ENCODE data around the gene OPCML.

OPCML gene

DNA sequence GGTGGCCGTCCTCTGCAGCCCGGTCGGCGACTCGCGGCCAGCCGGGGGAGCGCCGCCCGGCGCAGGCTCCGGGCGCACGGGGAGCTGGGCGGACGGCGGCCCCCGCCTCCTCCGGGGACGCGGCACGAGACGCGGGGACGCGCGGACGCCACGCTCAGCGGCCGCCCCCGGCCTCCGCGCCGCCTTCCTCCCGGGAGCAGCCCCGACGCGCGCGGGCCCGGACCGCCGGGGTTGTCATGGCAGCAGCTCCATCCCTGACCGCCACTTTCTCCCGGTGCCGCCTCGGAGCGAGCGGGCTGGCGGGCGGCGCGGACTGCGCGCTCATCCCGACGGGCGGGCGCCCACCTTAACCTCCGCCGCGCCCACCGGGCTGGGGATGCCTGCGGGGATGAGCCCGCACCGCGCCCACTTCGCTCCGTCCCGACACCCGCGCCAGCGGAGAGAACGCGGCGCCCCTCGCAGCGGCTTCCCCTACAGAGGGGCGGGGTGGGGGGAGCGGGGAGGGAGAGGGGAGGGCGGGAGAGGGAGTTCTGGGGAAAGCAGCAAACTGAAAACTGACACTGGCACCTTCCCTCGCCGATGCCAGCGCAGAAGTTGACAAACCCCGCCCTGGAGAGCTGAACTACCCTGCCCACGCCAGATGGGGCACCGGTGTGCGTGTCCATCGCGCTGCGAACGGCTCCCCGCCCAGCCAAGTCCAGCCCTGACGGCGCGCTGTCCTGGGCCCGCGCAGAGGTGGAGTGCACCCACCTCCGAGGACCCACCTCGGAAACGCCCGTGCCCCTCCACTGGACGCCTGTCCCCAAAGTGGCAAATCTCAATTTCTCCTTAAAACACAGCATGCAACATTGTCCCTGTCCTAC, 588.4 kb downstream of the OPCML start:
- H3K27me3 ChIP-seq (replicated peaks) = no peaks in the 10 kb centered on the region
- in situ Hi-C loops (cut with HindIII; ENCODE audit: low pct_ligation_motif_present, low sequenced_read_pairs) = no loop called here
- no peak for DNase-seq
- peak overlapping the region; percentile 58 for H3K4me3 ChIP-seq (ENCODE audit: low read depth, low read length)
- TF ChIP-seq, protein P1, sequence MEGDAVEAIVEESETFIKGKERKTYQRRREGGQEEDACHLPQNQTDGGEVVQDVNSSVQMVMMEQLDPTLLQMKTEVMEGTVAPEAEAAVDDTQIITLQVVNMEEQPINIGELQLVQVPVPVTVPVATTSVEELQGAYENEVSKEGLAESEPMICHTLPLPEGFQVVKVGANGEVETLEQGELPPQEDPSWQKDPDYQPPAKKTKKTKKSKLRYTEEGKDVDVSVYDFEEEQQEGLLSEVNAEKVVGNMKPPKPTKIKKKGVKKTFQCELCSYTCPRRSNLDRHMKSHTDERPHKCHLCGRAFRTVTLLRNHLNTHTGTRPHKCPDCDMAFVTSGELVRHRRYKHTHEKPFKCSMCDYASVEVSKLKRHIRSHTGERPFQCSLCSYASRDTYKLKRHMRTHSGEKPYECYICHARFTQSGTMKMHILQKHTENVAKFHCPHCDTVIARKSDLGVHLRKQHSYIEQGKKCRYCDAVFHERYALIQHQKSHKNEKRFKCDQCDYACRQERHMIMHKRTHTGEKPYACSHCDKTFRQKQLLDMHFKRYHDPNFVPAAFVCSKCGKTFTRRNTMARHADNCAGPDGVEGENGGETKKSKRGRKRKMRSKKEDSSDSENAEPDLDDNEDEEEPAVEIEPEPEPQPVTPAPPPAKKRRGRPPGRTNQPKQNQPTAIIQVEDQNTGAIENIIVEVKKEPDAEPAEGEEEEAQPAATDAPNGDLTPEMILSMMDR (IDR thresholded peaks at IDR 0.05; ENCODE audit: low read depth, low read length, missing control alignments) = peak; percentile 29
- no peaks in the 10 kb centered on the region for H3K36me3 ChIP-seq (replicated peaks)
- H3K27ac ChIP-seq = no peak overlapping the region

DNA sequence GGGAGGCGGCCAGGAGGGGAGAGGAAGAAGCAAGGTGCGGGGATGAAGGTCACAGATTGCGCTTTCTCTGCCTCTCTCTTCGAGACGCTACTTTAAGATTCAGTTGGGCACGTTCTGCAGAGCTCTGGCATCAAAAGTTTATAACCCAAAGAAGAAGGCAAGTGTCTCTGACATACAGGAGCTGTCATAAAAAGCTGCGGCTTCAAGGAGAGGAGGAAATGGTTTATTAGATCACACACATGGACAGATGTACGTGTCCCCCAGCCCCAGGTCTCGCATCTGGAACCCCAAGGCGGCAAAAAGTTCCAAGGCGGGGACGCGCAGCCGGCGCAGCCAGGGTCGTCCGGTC, 589.0 kb downstream of the OPCML start:
- TF ChIP-seq, protein P1 (IDR thresholded peaks at IDR 0.05; ENCODE audit: low read depth, low read length, missing control alignments) = no peak
- no peaks in the 10 kb centered on the region for H3K36me3 ChIP-seq (replicated peaks)
- H3K4me3 ChIP-seq (ENCODE audit: low read depth, low read length) = peak overlapping the region; percentile 58
- no peaks in the 10 kb centered on the region for H3K27me3 ChIP-seq (replicated peaks)
- no peak overlapping the region for H3K27ac ChIP-seq
- no peak for DNase-seq
- in situ Hi-C loops (cut with HindIII; ENCODE audit: low pct_ligation_motif_present, low sequenced_read_pairs) = no loop called here

DNA sequence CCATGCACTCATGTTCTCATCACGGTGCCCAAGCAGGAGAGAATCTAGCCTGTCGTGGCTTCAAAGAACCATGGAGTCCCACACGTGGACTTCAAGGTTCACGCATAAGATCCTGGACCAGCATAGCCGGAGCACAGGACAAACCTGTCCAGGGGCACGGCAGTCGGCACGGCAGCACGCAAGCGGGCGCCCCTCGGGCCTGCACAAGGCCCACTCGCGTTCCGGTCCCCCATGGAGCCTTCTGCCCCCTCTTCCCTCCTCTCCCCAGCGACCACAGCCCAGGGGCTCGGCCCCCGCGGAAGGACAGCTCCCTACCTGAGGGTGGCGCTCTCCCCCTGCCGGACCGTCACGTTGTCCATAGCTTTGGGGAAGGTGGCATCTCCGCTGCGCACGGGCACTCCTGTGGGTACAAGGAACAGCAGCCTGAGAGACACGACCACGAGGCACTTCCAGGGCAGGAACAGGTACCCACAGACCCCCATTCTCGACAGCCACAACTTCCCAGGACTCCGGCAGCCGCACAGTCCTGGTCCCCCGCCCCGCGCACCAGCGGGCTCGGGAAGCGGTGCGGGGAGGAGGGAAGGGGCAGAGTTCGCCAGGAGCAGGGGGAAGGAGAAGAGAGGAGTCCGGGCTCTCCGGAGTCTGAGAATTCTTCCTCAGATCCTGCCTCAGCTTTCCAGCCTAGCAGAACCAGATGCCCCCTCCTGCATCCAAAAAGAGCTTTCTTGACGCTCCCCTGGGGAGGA, 589.5 kb downstream of the OPCML start:
- in situ Hi-C loops (cut with HindIII; ENCODE audit: low pct_ligation_motif_present, low sequenced_read_pairs) = no loop called here
- no peak for DNase-seq
- TF ChIP-seq, protein P1 (IDR thresholded peaks at IDR 0.05; ENCODE audit: low read depth, low read length, missing control alignments) = peak; percentile 45
- H3K27me3 ChIP-seq (replicated peaks) = no peaks in the 10 kb centered on the region
- no peak overlapping the region for H3K27ac ChIP-seq
- peak overlapping the region; percentile 58 for H3K4me3 ChIP-seq (ENCODE audit: low read depth, low read length)
- H3K36me3 ChIP-seq (replicated peaks) = no peaks in the 10 kb centered on the region

DNA sequence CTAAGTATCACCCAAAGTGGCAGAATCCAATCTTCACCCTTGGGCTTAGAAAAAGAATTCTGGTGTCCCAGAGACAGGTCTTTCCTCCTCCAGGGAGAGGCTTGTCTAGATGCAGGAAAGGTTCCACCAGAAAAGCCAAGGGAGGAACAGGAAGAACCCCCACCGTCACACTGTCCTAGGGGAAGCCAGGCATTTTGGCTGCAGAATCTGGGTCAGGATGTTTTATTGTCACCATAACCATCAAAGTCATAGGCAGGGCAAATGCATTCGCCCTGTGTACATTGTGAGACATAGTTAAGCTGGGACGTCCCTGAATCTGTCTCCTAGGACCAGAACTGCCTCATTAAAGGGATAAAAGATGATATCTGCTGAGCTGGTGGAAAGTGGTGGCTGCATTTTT, 590.5 kb downstream of the OPCML start:
- Histone ChIP-seq H3K27ac (no peak overlapping the region), H3K36me3 (replicated peaks) (no peaks in the 10 kb centered on the region), H3K27me3 (replicated peaks) (no peaks in the 10 kb centered on the region), H3K4me3 (ENCODE audit: low read depth, low read length) (no peak overlapping the region)
- in situ Hi-C loops (cut with HindIII; ENCODE audit: low pct_ligation_motif_present, low sequenced_read_pairs) = no loop called here
- no peak for DNase-seq
- TF ChIP-seq, protein P1 (IDR thresholded peaks at IDR 0.05; ENCODE audit: low read depth, low read length, missing control alignments) = no peak

DNA sequence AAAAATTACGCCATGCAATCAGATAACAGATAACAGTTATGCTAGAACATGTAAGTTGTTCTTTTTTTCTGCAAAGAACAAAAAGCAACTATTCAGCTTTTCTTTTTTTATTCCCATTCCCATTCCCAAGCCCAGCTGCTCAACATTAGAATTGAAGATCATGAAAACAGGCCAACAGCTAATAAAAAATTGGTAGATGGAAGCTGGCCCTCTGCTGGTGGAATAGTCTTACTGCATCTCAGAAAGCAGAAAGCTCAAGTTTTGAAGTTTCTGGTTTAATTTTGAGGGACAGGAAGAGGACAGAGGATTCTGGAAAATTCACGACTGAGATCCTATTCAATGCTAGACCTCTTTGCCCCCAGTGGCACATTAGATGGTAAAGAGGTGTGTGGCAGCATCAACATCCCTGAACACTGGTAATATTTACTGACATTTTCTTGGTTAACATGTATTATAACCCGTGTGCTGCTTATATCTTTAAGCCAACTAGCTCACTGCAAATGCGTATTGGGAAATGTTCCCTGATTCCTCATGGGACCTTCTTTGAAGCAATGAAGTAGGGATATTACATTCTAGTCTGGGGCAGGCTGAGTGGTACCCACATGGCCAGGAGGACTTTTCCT, 591.2 kb downstream of the OPCML start:
- no peak overlapping the region for H3K27ac ChIP-seq
- TF ChIP-seq, protein P1 (IDR thresholded peaks at IDR 0.05; ENCODE audit: low read depth, low read length, missing control alignments) = peak; percentile 84
- no peaks in the 10 kb centered on the region for H3K36me3 ChIP-seq (replicated peaks)
- in situ Hi-C loops (cut with HindIII; ENCODE audit: low pct_ligation_motif_present, low sequenced_read_pairs) = no loop called here
- H3K27me3 ChIP-seq (replicated peaks) = no peaks in the 10 kb centered on the region
- no peak overlapping the region for H3K4me3 ChIP-seq (ENCODE audit: low read depth, low read length)
- peak; percentile 39 for DNase-seq
